Measurements from ENCODE around the gene GATC.

Gene GATC

DNA sequence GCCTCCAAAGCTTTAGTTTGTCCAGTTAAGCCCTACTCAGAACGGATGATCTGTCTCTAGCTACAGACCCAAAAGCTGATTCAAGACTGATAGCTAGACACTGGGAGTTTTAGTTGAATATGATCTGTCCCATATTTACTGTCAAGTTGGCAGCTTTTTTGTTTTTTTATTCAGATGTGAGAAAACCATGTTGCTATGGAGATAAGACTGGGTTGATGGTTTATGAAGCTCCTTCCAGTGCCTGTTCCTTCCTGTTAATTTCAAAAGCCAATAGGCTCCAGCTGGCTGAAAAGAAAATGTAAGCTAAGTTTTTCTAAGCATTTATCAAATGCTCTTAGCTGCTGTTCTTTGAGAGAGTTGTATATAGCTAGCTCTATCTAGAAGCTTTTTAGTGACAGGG, 54.3 kb downstream of the GATC start:
- DNase-seq: no peak

DNA sequence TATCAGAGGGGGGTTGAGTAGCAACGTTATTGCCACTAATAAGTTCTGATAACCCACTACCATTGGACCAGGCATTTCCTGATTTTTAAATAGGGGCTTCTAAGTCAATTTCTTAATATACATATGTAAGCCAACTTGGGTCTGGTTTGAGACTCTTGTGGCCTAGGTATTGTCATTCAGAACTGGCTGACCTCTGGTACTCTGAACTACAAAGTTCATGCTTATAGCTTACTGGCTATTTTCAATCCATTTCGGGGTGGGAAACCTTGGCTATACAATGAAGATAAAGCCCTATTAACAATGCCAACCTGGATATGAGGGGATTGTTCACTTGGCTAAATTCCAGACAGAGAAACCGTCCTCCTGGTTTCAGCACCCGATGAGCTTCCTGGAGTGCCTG, 58.3 kb downstream of the GATC start:
- no peak for DNase-seq

DNA sequence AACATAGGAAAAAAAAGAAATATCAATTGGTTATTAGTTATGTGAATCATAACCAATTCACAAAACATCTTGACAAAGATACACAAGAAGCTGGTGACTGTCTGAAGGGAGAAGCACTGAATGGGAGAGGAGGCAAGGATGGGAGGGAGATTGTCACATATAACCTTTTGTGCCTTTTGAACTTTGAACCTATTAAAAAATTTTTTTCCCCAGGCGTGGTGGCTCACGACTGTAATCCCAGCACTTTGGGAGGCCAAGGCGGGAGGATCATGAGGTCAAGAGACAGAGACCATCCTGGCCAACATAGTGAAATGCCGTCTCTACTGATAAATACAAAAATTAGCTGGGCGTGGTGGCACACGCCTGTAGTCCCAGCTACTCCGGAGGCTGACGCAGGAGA, 62.3 kb downstream of the GATC start:
- no peak for DNase-seq
